GM11168 (cell line): ENCODE data around the gene KLF13.

Source experiments
- in situ Hi-C: fragments of 300-500 bp; cut with MboI; formaldehyde crosslinking; loops from one replicate; pipeline ENCODE4 v1.12.0; 2022; ENCODE audit warnings: low sequenced_read_pairs; ENCODE audit not compliant: unreplicated experiment

The KLF13 gene

DNA sequence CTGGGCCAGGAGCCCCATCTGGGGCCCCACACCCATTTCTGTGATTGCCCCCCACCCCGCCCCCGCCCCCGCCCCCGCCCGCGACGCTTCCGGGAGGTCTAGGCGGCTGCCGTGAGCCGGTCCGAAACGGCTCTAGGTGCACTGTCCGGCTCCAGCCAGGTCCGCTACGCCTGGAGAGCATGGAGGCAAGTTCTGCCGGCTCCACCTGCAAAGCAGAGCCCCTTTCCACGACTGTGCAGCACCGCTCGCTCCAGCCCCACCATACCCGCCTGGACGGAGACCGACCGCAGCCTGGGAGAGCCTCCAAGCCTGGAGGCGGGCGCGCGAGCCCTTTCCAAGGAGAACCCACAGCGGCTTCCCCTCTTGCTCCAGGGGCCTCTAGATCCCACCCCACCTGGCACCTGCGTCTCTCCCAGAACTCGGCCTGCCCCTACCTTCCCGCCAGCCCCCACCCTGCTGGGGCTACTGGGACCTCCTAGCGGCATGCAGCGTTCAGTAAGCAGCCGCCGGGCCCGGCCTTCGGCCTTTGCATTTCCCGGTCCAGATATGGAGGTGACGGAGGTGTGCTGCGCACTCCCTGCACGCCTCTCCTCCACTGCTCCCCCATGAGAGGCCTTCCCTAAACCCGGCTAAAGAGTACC lies 66.2 kb downstream of the KLF13 start:
- in situ Hi-C loops = no loop called here

DNA sequence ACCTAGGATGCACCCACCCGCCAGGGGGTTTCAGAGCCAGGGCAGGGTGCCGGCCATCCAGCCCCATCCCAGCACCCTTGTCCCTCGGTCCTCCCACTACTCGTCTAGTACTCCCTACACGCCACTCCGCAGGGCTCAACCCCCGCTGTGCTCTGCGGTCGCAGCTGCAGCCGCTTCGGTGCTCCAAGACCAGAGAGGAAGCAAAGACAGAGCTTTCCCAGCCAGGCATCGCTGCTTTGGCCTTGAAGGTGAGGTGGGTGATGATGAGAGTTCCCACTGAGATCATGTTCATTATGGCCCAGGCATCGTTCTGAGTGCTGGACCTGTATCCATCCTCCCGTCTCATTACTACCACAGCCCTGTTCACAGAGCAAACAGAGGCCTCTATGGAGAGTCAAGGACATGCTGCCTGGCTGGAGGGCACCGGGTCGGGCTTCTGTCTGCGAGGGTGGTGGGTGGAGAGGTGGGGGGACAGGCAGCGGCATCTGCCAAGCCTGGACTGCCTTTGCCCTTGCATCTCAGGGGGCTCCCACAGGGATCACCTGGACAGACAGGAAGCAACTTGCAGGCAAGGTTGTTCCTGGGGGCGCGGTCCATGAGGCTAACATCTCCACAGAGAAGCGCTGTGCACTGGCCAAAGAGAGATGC lies 66.9 kb downstream of the KLF13 start:
- in situ Hi-C loops = no loop called here

DNA sequence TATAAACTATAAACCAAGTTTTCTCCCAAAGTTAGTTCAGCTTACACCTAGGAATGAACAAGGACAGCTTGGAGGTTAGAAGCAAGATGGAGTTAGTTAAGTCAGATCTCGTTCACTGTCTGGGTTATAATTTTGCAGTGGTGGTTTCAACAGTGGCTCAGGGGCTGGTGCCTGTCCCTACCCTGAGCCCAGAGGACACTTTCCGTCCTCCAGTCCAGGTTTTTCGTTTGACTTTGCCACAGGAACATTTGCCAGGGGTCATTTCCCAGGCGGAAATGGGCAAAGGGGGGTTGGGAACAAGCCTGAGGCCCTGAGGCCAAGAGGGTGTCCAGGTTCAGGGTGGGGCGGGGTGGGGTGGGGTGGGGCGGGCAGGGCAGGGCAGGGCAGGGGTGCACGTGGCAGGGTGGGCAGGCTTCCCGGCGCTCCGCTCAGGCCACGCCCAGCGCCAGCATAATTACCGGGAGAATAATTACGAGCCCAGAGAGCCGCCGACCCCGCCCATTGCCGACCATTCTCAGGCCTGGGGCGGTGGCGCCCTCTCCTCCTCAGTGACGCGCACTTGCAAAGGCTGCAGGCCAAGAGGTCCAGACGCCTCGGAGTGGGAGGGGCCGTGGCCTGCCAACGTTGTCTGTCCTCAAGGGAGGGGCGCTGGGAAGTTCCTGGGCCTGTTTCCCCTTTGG lies 70.4 kb downstream of the KLF13 start:
- in situ Hi-C loops = loop anchor here (5.0 kb wide), 1 partner anchor 95 kb away; no protein-coding TSS in a partner anchor

DNA sequence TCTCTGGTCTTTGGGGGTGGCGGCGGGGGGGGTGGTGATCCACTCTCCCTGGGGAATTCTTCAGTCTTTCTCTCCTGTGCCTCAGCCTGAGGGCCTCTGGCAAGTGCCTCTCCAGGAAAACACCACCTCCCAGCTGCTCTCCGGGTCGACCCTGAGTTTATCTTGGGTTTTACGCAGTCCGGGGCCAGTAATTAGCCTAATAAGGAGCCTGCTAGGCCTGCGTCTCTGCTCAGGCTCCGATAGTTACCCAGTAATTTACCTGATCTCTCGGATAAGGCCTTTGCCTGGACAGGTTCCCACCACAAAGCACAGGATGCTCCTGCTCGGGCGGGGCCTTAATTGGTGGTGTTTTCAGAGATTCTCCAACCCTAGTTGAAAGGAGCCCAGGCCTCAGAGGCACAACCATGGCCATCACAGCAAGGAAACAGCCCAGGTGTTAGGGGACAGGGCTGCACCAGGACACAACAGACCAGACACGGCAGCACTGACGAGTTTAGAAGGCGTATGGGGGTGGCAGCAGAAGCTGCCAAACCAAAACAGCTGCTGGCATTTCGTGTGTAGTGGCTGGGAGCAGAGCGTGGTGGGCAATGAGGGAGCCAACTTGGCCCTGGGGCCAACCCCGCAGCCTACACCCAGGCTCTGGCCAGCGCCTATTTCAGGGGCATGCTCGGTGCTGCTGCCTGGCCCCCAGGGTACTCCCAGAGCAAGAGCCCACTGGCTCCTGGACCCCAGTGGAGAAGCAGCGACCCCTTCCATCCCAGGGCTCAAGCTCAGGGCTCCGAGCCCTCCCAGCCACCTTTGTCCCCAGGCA lies 71.4 kb downstream of the KLF13 start:
- in situ Hi-C loops = loop anchor here (5.0 kb wide), 1 partner anchor 94 kb away; no protein-coding TSS in a partner anchor

DNA sequence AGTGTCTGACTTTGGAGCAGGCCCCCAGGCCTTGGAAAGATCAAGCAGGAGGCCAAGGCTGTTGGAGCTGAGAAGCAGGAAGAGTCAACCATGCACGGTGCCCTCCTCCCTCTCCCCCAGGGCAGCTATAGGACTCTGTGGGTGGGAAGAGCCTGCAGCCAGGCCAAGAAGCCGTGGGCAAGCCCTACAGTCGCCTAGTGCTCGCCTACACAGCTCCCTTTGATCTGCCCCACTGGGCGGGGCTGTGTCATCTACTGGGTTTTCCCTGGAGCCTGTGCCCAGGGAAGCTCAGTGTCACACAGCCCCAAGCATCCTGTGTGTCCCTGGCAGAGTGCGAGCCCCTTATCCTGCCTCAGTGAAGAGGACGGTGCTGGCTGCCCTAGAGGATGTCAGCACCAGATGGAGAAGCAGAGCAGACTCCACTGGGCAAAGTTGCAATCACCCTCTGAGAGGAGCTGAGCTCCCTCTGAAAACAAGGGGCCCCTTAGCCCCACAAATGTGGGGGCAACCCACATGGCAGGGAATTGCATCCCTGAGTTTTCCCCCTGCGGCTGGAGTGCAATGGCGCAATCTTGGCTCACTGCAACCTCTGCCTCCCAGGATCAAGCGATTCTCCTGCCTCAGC lies 72.2 kb downstream of the KLF13 start:
- in situ Hi-C loops = loop anchor here (5.0 kb wide), 1 partner anchor 94 kb away; no protein-coding TSS in a partner anchor

DNA sequence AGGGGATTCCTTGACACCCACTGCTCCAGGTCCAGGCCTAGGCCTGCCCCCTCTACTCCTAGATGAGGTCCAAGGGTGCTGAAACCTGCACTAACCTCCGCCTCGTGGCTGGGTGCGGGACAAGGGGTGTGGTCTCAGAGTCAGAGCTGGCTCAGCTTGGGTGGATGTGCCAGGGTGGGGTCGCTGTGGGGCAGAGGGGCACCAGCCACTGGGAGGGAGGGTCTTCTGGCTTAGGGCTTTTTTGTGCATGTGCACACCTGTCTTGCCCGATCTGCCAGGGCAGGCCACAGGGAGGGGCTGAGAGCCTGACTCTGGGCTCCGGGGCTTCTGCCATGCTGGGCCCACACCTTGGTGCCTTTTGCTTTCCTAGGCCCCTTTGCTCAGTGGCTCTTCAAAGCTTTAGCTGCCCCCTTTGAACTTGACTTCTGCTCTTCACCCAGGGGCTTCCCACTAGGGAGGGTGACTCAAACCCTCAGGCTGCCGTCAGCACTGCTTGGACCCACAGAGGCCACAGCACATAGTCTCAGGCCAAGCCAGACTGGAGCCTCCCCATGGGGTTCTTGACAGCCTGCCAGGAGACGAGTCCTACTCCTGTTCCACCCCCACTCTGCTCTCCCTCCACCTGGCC lies 73.0 kb downstream of the KLF13 start:
- in situ Hi-C loops = loop anchor here (5.0 kb wide), 1 partner anchor 93 kb away; no protein-coding TSS in a partner anchor

DNA sequence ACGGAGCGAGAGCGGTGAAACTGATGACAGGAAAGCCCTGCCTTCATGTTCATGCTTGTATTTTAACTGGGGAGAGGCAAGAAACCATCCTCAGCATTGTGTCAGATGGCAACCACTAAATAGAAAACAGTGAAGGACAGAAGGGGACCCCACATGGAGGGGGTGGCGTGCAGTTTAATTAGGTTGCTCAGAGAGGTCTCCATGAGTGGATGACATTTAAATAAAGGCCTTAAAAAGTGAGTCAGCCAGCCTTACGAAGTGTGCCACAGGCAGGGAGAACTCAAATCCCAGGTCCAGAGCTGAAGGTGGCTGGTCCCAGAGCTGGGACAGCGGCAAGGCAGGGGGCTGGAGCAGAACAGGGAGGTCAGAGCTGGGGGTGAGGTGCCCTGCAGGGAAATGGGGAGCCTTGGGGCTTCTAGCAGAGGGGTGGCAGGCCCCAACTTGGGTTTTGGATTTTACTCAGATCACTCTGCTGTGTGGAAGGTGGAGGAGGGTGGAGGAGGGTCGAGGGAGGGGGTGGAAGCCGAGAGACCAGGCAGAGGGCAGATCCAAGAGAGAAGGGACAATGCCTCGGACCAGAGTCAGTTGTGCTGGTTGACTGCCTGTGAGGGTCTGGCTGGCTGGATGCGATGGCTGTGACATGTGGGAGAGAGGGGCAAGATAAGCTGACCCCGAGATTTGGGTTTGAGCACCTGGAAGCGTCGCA lies 73.7 kb downstream of the KLF13 start:
- in situ Hi-C loops = no loop called here

DNA sequence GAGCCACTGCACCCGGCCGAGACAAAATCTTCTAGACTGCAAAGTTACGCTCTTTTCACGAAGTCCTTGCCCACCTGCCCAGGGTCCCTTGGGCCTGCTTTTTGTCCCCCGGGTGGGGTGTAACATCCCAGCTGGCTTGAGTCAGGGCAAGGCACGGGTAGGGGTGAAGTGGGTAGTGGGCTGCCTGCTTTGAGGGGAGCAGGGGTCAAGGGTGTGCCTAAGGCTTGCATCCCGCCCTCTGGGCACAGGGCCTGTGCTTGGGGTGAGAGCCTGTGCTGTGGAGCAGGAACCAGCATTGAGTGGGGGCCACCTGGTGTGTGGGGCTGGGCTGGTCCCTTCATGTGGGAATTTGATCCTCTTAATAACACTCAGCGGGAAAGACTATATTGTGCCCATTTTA lies 74.6 kb downstream of the KLF13 start:
- in situ Hi-C loops = no loop called here

DNA sequence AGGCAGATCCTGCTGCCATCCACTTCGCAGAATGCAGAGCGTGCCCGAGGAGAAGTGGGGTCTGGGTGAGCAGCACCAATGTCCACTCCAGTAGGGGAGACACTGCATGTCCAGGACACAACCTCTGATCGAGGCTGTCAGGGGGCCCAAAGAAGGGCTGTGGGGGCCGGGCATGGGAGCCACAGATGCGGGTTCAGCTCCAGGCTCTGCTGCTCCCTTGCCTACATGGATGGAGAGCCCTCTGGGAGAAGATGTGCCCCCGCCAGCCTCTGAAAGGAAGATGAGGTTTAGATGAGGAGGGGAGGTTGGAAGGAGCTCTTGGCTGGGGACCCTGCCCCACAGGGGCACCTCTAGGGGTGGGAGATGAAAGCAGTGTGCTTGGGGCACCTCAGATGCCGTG lies 75.4 kb downstream of the KLF13 start:
- in situ Hi-C loops = no loop called here

DNA sequence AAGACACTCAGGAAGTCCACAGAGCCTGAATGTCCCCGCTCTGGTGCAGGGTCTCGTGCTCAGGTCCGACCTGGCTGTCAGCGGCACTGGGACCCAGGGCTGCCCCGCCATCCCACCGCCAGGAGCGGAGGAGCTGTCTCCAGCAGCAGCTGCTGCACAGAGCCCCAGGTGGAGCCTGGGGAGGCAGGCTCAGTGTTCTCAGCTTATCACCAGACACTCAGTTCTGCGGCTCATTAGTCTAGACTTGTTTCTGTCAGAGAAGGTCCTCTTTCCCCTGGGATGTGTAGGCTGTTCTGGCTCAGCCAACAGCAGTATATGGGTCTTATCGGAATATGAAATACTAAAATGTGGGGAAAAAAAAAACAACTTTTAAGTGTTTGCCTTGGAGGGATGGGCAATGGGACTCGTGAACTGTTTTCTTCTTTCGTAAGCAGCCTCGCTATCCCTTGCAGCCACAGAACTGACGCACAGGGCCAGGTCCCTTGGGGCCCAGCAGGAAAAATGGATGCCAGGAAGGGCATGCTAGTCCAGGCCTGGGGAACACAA lies 75.9 kb downstream of the KLF13 start:
- in situ Hi-C loops = no loop called here

DNA sequence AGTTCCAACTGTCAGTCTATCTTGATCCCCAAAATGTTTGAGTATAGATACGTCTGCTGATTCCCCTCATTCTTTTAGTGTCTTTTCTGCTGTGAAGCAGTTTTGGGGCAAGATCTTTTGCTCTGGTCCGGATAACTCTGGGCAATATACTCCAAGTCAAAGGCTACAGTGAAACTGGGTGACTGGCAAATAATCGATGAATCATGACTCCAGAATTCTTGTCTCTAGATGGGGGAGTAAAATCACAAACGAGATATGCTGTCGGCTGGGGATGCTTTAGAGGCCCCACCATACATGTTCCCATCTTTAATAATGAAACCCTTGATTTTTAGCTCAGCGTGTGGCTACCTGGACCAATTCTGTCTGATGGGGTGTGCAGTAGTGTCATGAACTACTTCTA lies 76.5 kb downstream of the KLF13 start:
- in situ Hi-C loops = no loop called here

DNA sequence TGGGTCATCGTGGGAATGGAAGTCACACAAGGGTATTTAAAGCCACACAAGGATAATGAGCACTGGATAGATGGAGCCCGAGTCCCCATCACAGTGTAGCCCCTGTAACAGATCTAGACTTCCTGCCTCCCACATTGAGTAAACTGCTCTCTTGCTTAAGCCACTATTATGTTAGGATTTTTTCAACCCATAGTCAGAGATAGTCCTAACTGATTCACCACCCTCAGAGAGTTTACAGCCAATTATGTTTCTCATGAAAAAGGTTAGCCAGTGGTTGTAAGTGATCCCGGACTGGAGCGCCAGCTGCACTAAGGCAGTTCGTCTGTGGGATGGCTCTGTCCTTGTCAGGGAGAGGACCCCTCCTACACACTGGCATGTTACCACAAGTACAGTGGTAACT lies 77.0 kb downstream of the KLF13 start:
- in situ Hi-C loops = no loop called here

DNA sequence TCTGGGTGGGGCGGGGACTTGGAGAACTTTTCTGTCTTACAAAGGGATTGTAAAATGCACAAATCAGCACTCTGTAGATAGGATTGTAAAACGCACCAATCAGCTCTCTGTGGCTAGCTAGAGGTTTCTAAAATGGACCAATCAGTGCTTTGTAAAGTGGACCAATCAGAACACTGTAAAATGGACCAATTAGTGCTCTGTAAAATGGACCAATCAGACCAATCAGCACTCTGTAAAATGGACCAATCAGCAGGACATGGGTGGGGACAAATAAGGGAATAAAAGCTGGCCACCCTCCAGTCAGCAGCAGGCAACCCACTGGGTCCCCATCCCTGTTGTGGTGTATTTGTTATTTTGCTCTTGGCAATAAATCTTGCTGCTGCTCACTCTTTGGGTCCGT lies 77.7 kb downstream of the KLF13 start:
- in situ Hi-C loops = no loop called here

DNA sequence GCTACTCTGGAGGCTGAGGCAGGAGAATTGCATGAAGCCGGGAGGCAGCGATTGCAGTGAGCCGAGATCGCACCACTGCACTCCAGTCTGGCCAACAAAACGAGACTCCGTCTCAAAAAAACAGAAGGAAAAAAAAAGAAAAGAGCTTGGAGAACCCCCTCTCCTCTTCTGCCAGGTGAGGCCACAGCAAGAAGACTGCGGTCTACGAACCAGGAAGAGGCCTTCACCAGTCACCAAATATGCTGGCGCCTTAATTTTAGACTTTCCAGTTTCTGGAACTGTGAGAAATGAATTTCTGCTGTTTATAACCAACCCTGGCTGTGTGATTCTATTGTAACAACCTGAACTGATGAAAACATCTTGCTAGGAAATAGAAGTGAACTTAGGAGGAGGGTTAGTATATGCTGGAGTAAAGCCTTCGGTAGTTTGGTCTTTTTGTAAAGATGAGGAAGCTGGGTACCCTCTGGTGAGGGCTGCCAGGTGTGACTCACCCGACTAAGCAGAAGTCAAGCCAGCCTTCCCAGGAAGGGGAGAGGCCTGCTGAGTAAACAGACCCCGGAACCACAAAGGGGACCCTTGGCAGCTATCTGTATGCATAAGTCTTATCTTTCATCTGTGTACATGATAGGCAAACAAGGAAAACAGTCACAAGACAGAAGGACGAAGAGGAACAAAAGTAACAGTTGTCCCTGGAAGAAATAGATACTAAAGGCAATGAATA lies 78.7 kb downstream of the KLF13 start:
- in situ Hi-C loops = no loop called here

DNA sequence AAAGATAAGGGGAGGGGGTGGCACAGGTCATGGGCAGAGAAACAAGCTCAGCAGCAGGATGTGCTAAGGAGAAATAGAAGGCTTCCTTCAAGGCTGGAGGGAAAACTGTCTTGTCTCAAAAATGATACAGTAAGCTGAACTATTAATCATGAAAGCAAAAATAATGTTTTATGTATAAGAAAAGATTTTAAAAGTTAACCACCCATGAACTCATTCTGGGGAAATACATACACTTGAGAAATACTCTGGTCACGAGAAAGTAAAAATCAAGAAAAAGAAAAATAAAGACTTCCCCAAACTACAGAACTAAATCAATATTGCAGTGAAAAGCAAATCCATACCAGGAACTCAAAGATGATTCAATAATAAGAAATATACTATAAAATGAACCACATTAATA lies 80.7 kb downstream of the KLF13 start:
- in situ Hi-C loops = no loop called here

DNA sequence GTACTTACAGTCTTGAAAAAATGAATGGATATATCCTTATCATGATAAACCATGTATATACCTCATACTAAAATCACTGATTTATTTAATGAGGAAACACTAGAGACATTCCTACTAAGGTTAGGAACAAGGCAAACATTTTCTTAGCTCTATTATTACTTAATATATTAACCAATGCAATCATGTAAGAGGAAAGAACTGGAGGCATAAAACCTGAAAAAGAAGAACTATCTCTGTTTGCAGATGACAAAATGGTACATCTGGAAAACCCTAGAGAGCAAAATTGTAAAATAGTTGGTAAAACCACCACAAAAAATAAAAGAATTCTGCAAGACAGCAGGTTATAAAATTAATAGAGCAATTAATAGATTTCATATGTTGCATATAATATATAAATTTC lies 81.2 kb downstream of the KLF13 start:
- in situ Hi-C loops = no loop called here

DNA sequence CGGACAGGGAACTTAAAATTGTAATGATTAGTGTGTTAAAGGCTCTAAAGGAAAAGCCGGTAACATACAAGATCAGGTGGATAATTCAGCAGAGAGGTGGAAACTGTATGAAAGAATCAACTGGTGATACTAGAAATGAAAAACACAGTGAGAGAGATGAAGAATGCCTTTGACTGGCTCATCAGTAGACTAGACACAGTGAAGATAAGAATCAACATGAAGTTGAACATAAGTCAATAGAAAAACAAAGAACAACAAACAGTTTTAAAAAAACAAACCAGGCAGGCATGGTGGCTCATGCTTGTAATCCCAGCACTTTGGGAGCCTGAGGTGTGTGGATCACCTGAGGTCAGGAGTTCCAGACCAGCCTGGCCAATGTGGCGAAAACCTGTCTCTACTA lies 82.1 kb downstream of the KLF13 start:
- in situ Hi-C loops = no loop called here

DNA sequence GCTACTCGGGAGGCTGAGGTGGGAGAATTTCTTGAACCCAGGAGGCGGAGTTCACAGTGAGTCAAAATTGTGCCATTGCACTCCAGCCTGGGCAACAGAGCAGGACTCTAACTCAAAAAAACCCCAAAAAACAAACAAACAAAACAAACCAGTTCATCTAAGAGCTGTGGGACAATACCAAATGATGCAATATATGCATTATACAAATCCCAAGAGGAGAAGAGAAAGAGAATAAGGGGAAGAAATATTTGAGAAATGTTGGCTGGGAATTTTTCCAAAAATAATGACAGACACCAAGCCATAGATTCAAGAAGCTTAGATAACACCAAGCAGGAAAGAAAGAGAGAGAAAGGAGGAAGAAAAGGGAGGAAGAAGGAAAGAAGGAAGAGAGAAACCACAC lies 82.5 kb downstream of the KLF13 start:
- in situ Hi-C loops = no loop called here
